Measurements from ENCODE around the gene UTP20.

UTP20 gene

DNA sequence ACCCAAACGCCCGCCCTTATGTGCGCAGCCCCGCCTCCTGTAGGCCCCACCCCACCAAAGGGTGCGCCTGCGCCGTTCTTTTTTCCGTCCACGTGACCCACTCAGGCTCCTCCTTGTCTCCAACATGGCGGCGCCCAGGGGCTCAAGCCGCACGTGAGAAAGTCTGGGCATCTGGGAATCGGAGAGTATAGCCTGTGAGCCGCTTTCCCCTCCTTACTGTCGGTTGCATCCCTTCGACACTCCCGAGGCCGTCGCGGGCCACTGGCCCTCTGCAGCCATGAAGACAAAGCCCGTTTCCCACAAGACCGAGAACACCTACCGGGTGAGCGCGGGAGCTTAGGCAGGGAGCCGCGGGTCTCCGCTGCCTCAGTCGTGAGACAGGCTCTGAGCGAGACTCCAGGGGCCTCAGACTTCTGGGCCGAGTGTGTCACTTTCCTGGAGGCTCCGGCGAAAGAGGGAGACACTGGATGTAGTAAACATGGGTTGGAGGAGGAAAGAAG, at the start of gene UTP20:
Gene UTP20, plus strand, starts transcription at position 100 of the 500 bp plus-strand sequence. Its CDS starts 178 bp downstream, at position 278.
- peak; percentile 87 for DNase-seq (ENCODE audit: low read depth)

- DNase-seq (ENCODE audit: low read depth): peak; percentile 82
These were observed 49.4 kb upstream of the UTP20 start for GRCh38 chr12:101230547-101230946.

- no peak for DNase-seq (ENCODE audit: low read depth)
These were observed 48.3 kb upstream of the UTP20 start for GRCh38 chr12:101231636-101232035.

GRCh38 chr12:101235686-101236085, 44.2 kb upstream of the UTP20 start:
- no peak for DNase-seq (ENCODE audit: low read depth)

- no peak for DNase-seq (ENCODE audit: low read depth)
These were observed 41.6 kb upstream of the UTP20 start for GRCh38 chr12:101238306-101238705.

DNA sequence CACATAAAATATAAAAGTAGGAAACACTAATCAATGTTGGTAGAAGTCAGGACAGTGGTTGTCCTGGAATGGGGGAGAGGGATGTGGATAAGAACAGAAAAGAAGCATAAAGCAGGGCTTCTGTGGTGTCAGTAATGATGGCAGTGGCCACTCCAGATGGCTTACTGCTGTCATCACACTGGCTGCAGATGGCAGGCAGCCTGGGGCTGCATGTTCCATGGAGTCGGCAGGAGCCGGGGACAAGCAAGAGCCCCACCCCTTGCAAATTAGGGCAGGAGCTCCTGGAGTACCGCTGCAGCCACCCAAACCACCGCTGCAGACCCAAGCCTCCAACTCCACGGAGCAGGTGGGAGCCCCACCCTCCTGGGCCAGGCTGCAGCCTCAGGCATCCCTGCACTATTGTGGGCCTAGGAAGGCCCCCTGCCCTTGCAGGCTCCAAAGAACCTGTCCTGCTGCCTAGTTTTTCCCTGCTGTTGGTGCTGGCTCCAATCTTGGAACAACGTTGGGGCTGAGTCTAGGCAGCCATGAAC, 41.0 kb upstream of the UTP20 start:
- no peak for DNase-seq (ENCODE audit: low read depth)

GRCh38 chr12:101243074-101243473, 36.8 kb upstream of the UTP20 start:
- no peak for DNase-seq (ENCODE audit: low read depth)

DNA sequence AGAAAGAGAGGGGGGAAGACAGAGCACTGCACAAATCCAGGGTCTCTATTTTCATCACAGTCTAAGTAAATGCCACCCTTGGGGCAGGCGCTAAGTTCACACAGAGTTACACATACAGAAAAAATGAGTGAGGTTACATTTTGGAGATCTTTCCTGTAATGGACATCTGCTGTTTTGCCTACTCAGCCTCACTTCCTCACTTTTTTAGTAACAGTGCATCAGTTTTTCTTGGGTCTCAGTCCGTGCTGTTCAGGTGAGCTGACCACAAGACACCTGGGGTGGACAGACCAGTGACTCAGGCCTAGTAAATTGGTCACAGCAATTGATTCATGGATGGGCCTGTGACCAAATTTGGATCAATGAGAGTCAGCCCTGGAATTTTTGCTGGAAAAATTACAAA, 36.3 kb upstream of the UTP20 start:
- no peak for DNase-seq (ENCODE audit: low read depth)

- no peak for DNase-seq (ENCODE audit: low read depth)
These were observed 23.6 kb upstream of the UTP20 start for GRCh38 chr12:101256266-101256665.

- DNase-seq (ENCODE audit: low read depth): no peak
These were observed 22.5 kb upstream of the UTP20 start for GRCh38 chr12:101257357-101257756.

DNA sequence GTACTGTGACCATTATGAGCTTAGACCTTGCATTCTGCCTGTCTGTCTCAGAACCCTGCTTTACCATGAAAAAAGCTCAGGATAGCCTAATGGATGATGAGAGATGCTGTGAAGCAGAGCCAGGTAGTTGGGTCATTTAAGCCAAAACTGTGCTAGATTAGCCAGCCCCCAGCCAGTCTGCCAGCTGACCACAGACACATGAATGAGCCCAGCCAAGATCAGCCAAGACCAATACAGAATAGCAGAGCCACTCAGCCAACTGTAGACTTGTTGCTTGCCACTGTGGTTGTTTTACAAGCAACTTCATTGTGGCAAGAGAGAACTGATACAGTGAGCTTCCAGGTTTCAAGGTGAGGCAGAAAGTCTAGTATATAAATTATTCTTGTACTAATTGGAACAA, 12.8 kb upstream of the UTP20 start:
- DNase-seq (ENCODE audit: low read depth): no peak

DNA sequence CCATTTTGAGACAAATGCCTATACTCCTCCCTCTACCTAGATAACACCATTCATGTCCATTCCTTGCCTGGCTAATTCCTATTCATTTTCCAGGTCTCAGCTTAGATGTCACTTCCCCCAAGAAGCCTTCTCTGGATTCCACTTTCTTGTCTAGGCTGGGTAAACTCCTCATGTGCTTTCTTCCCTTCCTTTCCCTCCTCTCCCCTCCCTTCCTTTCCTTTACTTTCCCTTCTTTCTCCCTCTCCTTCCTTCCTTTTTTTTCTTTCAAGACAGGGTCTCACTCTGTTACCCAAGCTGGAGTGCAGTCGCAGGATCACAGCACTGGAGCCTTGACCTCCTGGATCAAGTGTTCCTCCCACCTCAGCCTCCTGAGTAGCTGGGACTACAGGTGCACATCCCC, 3.5 kb upstream of the UTP20 start:
- no peak for DNase-seq (ENCODE audit: low read depth)

- DNase-seq (ENCODE audit: low read depth): no peak
These were observed 2.5 kb upstream of the UTP20 start for GRCh38 chr12:101277443-101277842.

- no peak for DNase-seq (ENCODE audit: low read depth)
These were observed 7.5 kb downstream of the UTP20 start for GRCh38 chr12:101287357-101287756.

DNA sequence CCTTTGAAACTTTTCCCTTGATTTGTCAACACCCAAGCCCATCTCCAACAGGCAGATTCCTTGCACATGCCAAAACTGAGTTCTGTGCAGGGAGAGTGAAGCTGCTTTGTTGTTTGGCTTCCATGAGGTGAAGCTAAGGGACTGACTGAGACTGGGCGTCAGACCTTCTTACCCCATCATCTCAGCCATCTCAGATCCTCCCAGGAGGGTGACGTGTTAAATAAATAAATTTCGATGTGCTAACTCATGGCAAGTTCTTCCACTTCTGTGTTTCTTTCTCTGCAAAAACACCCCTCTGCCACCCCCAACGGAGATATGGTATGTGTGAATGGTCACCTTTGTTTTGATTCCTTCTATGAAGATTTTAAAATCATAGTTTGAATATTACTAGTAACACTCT, 17.8 kb downstream of the UTP20 start:
- DNase-seq (ENCODE audit: low read depth): peak; percentile 26

DNA sequence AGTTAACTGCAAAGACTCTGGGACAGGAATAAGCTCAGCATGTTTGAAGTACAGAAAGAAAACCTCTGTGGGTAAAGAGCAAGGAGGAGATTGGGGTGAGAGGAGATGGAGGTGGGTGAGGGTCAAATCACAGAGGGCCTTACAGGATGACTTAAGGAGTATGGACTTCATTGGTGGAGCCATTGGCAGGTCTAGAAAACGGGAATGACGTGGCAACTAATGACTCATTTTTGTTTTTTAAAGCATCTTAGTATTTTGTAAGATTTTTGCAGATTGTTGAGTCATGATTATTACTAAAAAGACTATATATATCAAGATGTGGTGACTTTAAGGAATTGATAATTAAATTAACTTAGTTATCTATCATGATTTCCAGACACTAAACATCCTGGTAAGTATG, 18.5 kb downstream of the UTP20 start:
- peak; percentile 92 for DNase-seq (ENCODE audit: low read depth)

GRCh38 chr12:101299346-101299745, 19.4 kb downstream of the UTP20 start:
- DNase-seq (ENCODE audit: low read depth): peak; percentile 66

DNA sequence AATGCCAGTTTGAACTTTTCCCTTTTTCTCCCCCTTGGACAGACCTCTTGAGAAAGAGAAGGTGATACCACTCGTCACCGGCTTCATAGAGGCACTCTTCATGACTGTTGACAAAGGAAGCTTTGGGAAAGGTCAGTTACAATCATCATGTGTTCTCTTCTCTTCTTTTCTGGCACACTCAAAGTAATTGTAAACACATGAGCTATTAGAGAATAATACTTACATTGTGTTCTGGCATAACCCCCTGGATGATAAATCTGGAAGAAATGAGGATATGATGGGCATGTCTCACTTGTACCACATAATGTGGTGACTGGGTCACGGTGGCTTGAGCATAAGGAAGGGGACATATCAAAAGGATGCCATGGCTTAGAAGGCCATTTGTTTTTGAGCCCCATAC, 20.0 kb downstream of the UTP20 start:
- DNase-seq (ENCODE audit: low read depth): peak; percentile 5

DNA sequence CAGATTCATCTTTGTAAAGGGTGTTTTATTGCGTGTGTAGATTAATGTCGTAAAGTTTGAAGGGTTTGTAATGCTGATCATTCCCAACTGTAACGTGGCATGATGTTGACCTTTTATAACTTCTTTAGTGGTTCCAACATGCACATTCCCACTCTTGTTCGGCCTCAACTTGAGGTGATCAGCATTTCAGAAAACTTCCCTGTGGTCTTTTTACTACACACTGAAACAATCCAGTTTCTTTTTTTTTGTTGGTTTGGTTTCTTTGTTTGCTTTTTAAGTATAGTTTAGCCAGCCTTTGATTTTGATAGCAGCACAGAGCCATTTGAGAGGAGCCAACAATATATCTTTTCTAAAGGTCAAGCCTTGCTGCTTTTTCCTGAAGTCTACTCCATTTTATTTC, 22.8 kb downstream of the UTP20 start:
- no peak for DNase-seq (ENCODE audit: low read depth)

DNA sequence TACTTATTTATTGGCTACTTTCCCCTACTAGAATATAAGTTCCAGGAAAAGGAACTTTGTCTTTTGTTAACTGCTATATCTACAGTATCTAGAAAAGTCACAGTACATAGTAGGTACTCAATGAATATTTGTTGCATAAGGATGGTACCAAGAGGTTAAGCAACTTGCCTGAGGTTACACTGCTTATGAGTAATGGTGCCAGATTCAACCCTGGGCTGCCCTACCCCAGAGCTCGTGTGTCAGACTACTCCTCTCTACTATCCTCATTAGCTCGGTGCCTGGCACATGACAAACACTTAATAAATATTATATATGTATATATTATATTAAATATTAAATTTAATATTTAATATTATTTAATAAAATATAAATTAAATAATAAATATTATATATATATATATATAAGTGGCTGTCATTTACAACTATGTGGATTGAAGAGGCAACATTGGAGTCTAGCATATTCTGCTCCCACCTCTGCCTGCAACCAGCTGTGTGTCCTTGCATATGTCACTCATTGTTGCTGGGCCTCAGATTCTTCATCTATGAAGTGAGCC, 25.4 kb downstream of the UTP20 start:
- DNase-seq (ENCODE audit: low read depth): no peak

GRCh38 chr12:101305794-101306193, 25.9 kb downstream of the UTP20 start:
- DNase-seq (ENCODE audit: low read depth): no peak

DNA sequence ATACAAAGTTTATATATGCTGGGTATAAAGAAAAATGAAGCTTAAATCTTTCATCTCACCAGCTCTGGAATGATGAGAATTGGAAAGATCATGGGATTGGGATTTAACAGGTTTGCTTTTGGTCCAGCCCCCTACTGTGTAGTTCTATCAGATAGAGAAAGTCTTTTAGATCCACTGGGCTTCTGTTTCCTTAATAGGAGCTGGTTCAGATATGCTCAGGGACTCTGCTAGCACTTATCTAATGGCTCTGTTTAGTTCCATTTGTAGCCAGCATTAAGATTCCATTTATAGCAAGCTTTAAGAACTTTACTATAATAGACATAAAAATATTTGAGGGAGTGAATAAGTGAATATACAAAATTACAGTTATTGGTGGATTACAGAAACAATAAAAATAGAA, 42.6 kb downstream of the UTP20 start:
- no peak for DNase-seq (ENCODE audit: low read depth)

GRCh38 chr12:101323255-101323654, 43.4 kb downstream of the UTP20 start:
- no peak for DNase-seq (ENCODE audit: low read depth)

DNA sequence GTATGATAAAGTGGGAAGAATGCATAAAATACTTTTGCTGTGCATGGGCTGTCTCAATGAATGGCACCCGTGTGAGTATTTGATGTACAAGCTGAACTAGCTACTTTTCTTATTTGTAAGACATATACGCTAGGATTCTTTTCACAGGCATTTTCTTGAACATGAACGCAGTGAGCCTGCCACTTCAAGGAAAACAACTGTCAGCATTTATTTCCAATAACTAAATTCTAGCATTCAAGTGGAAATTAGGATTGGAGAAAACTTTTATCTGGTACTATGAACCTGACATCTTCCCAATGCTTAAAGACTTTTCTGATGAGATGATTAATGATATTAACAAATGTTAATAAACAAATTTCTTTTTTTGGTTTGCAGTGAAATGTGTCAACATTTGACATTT, 45.7 kb downstream of the UTP20 start:
- DNase-seq (ENCODE audit: low read depth): no peak

All from iris pigment epithelial cell (primary cell).